GM12878 (cell line): Measurements from ENCODE around the gene CACNB3. TPM values are rescaled to one million over a fixed set of nuclear protein-coding genes. Genes with fewer than 3 reads are reported as not detected.

ENCODE experiments used
- ASH2L ChIP-seq: fragments of 300-600, 200-600 bp; sonication (generic); IDR thresholded peaks from 2 replicates; pipeline ENCODE4 v1.6.1; 2017; ENCODE audit warnings: low read depth, mild to moderate bottlenecking, borderline replicate concordance
- CREB1 ChIP-seq: IDR thresholded peaks from 2 replicates; pipeline ENCODE4 v1.6.1; 2012; ENCODE audit warnings: low read depth, mild to moderate bottlenecking, inconsistent platforms
- EED ChIP-seq: sonication (generic); IDR thresholded peaks from 2 replicates; pipeline ENCODE4 v1.6.1; 2016; ENCODE audit warnings: antibody characterized with exemption, low read depth
- EP300 ChIP-seq, 2 experiments: fragments of 150-350 bp in 1 of 2; IDR thresholded peaks; 2 replicates each; pipeline ENCODE4 v1.6.1; 2011 to 2012; ENCODE audit warnings: low read depth in 2 of 2, low read length in 2 of 2, borderline replicate concordance in 1 of 2, improper control_type of control experiment in 1 of 2, inconsistent platforms in 1 of 2; ENCODE audit not compliant: control insufficient read depth in 1 of 2
- ETV6 ChIP-seq, 2 experiments: fragments of 450-650 bp in 1 of 2; IDR thresholded peaks in 1 of 2; conservative IDR thresholded peaks in 1 of 2; 2 replicates each; pipeline ENCODE4 v1.6.1; 2014; ENCODE audit warnings: antibody characterized with exemption in 1 of 2, borderline replicate concordance in 1 of 2, low read depth in 1 of 2, mild to moderate bottlenecking in 1 of 2, moderate library complexity in 1 of 2
- FOXK2 ChIP-seq: fragments of 450-650 bp; IDR thresholded peaks from 2 replicates; pipeline ENCODE4 v1.6.1; 2017; ENCODE audit warnings: mild to moderate bottlenecking, moderate library complexity
- MEF2A ChIP-seq: IDR thresholded peaks from 2 replicates; pipeline ENCODE4 v1.6.1; 2011; ENCODE audit warnings: low read depth, mild to moderate bottlenecking, low read length, moderate library complexity; ENCODE audit not compliant: insufficient read depth
- MYC ChIP-seq: IDR thresholded peaks from 2 replicates; pipeline ENCODE4 v1.6.1; 2011; ENCODE audit warnings: mild to moderate bottlenecking, low read length, moderate library complexity, inconsistent platforms; ENCODE audit not compliant: insufficient read depth, insufficient replicate concordance, insufficient read length, severe bottlenecking
- NFIC ChIP-seq: IDR thresholded peaks from 2 replicates; pipeline ENCODE4 v1.6.1; 2012; ENCODE audit warnings: low read depth, mild to moderate bottlenecking, inconsistent platforms, low read length, moderate library complexity
- RAD51 ChIP-seq: fragments of 450-650 bp; IDR thresholded peaks from 2 replicates; pipeline ENCODE4 v1.6.1; 2016; ENCODE audit warnings: moderate library complexity, mild to moderate bottlenecking, inconsistent platforms
- SP1 ChIP-seq: IDR thresholded peaks from one replicate; pipeline ENCODE4 v1.6.1; 2011; ENCODE audit warnings: low read depth, low read length
- ZNF24 ChIP-seq: fragments of 450-650 bp; IDR thresholded peaks from 2 replicates; pipeline ENCODE4 v1.6.1; 2017; ENCODE audit warnings: antibody characterized with exemption, mild to moderate bottlenecking
- ZZZ3 ChIP-seq: IDR thresholded peaks from 2 replicates; pipeline ENCODE4 v1.6.1; 2011; ENCODE audit warnings: low read depth; ENCODE audit not compliant: control insufficient read depth, insufficient read length
- polyA plus RNA-seq, 11 experiments: library from polyadenylated mRNA; depleted of rRNA in 4 of 11; unstranded in 6 of 11; stranded (reverse) in 5 of 11; fragments of >200 nt; fragmentation: Nextera tagmentation in 4 of 11; fragmentation: Illumina TruSeq in 1 of 11; extraction: Ambion mirVana in 4 of 11; extraction: Trizol in 1 of 11; gene quantifications; 1 replicate in 1 of 11; 2 replicates in 10 of 11; pipeline versions ENCODE4 v1.2.1 to v1.2.3, GENCODE V29; 2011 to 2016; ENCODE audit warnings: inconsistent platforms in 2 of 11, missing spikeins in 2 of 11, low read depth in 1 of 11
- total RNA-seq, 4 experiments: library from RNA; depleted of rRNA in 3 of 4; stranded (reverse); fragments of >200 nt in 3 of 4; fragmentation: Illumina TruSeq in 1 of 4; extraction: Trizol in 1 of 4; gene quantifications; 2 replicates each; pipeline versions ENCODE4 v1.2.1 to v1.2.3, GENCODE V29; 2013 to 2021
- TF ChIP-seq, protein P1 (sequence below): IDR thresholded peaks from 2 replicates; pipeline ENCODE4 v1.6.1; 2012; ENCODE audit warnings: improper control_type of control experiment, low read depth, low read length; ENCODE audit not compliant: insufficient replicate concordance
- TF ChIP-seq, protein P2 (sequence below): fragments of 150-350 bp; IDR thresholded peaks from 2 replicates; pipeline ENCODE4 v1.6.1; 2014; ENCODE audit warnings: mild to moderate bottlenecking, low read depth, low read length
- TF ChIP-seq, protein P3 (sequence below): fragments of 450-650 bp; IDR thresholded peaks from 2 replicates; pipeline ENCODE4 v1.6.1; 2014; ENCODE audit warnings: mild to moderate bottlenecking
- TF ChIP-seq, protein P4 (sequence below): IDR thresholded peaks from 2 replicates; pipeline ENCODE4 v1.6.1; 2012; ENCODE audit warnings: low read depth, low read length, improper control_type of control experiment

CACNB3 gene
- total and polyA plus RNA-seq, 10 of the 15 experiments (the other 5 are each of a cell fraction or from before 2014, with no cell fraction given) = 0.78 to 5.0 (median 1.7) TPM

DNA sequence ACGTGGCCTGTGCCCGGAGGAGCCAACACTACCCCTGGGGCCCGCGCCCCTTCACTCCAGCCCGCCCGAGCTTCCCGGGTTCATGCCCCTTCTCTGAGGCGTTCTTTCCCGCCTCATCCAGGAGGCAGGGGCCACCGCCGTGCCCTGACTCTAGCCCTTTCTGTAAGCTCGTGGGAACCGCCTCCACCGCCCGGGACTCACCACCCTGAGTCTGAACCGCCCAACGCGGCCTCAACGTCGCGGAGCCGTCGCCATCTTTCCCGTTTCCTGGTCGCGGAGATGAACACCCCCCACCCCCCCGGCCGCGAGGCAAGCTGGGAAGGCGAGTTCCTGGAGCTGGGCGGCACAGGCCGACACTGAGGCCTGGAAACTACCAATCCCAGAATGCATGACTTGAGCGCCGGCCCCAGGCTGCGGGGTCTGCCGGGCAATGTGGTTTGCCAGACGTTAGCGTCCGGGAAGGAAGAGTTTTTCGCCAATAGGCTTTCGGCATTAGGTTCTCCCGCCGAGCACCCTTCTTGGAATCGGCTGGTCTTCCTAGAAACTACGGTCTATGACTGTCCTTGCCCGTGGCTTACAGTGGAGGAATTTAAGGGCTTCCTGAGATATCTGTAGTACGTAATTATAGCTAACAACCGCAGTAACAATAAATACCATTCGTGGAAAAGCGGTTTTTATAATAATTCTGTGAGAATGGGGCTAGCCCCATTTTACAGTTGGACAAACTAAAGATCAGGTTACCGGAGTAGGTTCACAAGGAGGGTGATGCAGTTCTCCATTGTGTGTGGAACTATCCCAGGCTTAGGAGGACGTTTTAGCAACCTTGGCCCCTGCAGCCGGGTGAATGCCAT is 33.8 kb downstream of the CACNB3 start, which contains the start of gene DDX23 (continued):
- TF ChIP-seq, protein P1, sequence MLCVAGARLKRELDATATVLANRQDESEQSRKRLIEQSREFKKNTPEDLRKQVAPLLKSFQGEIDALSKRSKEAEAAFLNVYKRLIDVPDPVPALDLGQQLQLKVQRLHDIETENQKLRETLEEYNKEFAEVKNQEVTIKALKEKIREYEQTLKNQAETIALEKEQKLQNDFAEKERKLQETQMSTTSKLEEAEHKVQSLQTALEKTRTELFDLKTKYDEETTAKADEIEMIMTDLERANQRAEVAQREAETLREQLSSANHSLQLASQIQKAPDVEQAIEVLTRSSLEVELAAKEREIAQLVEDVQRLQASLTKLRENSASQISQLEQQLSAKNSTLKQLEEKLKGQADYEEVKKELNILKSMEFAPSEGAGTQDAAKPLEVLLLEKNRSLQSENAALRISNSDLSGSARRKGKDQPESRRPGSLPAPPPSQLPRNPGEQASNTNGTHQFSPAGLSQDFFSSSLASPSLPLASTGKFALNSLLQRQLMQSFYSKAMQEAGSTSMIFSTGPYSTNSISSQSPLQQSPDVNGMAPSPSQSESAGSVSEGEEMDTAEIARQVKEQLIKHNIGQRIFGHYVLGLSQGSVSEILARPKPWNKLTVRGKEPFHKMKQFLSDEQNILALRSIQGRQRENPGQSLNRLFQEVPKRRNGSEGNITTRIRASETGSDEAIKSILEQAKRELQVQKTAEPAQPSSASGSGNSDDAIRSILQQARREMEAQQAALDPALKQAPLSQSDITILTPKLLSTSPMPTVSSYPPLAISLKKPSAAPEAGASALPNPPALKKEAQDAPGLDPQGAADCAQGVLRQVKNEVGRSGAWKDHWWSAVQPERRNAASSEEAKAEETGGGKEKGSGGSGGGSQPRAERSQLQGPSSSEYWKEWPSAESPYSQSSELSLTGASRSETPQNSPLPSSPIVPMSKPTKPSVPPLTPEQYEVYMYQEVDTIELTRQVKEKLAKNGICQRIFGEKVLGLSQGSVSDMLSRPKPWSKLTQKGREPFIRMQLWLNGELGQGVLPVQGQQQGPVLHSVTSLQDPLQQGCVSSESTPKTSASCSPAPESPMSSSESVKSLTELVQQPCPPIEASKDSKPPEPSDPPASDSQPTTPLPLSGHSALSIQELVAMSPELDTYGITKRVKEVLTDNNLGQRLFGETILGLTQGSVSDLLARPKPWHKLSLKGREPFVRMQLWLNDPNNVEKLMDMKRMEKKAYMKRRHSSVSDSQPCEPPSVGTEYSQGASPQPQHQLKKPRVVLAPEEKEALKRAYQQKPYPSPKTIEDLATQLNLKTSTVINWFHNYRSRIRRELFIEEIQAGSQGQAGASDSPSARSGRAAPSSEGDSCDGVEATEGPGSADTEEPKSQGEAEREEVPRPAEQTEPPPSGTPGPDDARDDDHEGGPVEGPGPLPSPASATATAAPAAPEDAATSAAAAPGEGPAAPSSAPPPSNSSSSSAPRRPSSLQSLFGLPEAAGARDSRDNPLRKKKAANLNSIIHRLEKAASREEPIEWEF = no peak
- TF ChIP-seq ASH2L (no peak), CREB1 (peak; percentile 95), NFIC (peak; percentile 17; the same call in 1 of the 2 replicates), EED (peak; percentile 76), RAD51 (no peak), ETV6 (conservative IDR thresholded peaks at IDR 0.05 in 1 of 2, IDR thresholded peaks at IDR 0.05 in 1 of 2; ENCODE audit: borderline replicate concordance in 1 of 2, low read depth in 1 of 2) (peak in 1 of 2 experiments; percentile 82; a peak in 3 of 4 replicates), SP1 (peak; percentile 45), MEF2A (0 out of 2 replicates have a peak, but pooled peaks have one; percentile 24), ZZZ3 (no peak), ZNF24 (no peak), EP300 (IDR thresholded peaks at IDR 0.05; ENCODE audit: borderline replicate concordance in 1 of 2, control insufficient read depth in 1 of 2, low read depth in 2 of 2, low read length in 2 of 2) (no peak), MYC (no peak), FOXK2 (peak; percentile 26; the same call in 1 of the 2 replicates)
- TF ChIP-seq, protein P2, sequence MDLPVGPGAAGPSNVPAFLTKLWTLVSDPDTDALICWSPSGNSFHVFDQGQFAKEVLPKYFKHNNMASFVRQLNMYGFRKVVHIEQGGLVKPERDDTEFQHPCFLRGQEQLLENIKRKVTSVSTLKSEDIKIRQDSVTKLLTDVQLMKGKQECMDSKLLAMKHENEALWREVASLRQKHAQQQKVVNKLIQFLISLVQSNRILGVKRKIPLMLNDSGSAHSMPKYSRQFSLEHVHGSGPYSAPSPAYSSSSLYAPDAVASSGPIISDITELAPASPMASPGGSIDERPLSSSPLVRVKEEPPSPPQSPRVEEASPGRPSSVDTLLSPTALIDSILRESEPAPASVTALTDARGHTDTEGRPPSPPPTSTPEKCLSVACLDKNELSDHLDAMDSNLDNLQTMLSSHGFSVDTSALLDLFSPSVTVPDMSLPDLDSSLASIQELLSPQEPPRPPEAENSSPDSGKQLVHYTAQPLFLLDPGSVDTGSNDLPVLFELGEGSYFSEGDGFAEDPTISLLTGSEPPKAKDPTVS = no peak
- TF ChIP-seq, protein P3, sequence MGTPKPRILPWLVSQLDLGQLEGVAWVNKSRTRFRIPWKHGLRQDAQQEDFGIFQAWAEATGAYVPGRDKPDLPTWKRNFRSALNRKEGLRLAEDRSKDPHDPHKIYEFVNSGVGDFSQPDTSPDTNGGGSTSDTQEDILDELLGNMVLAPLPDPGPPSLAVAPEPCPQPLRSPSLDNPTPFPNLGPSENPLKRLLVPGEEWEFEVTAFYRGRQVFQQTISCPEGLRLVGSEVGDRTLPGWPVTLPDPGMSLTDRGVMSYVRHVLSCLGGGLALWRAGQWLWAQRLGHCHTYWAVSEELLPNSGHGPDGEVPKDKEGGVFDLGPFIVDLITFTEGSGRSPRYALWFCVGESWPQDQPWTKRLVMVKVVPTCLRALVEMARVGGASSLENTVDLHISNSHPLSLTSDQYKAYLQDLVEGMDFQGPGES = no peak
- TF ChIP-seq, protein P4, sequence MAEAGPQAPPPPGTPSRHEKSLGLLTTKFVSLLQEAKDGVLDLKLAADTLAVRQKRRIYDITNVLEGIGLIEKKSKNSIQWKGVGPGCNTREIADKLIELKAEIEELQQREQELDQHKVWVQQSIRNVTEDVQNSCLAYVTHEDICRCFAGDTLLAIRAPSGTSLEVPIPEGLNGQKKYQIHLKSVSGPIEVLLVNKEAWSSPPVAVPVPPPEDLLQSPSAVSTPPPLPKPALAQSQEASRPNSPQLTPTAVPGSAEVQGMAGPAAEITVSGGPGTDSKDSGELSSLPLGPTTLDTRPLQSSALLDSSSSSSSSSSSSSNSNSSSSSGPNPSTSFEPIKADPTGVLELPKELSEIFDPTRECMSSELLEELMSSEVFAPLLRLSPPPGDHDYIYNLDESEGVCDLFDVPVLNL = no peak
